ENCODE data around the gene MRPS23. TPM values are rescaled to one million over a fixed set of nuclear protein-coding genes. Genes with fewer than 3 reads are reported as not detected.
A peak's percentile ranks its signal among the peaks of the same experiment; 100 is the strongest.

MRPS23 gene
- total and polyA plus RNA-seq, 2 of the 13 experiments (the other 11 are each of a cell fraction or from before 2014, with no cell fraction given) = 63.2 to 181 TPM

DNA sequence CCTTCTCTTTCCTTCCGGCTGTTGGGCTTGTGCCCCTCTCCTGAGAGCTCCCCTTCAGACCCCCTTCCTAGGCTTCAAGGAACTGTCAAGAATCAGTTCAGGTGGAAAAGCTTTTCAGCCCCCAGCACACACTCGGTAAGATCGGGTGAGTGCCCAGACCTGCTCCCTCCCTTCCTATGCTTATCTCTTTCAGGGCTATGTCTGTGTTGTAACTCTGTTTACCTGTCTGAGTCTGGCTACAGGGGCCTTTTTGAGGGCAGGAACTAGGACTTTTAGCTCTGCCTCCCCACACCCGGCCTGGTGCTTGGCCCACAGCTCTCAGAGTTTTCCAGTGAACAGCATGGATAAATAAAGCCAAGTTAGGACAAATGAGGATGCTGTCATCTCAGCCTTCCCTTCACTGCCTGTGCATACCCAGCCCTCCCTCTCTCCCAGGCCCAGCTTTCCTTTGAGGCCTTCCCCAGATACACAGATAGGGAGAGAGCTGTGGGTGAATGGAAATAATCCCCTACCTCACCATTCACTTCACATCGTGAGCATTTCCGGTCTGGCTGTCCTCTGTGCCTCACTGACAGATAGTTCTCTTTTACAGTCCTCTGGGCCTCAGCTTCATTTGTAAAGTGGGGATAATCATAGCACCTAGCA, 5.7 kb upstream of the MRPS23 start (continued):
- TF ChIP-seq KDM5B (CRISPR knock-in tag; IDR thresholded peaks at IDR 0.05; ENCODE audit: borderline replicate concordance) (no peak), ZC3H4 (CRISPR knock-in tag; IDR thresholded peaks at IDR 0.05; ENCODE audit: borderline replicate concordance) (no peak), ZNF225 (CRISPR knock-in tag; IDR thresholded peaks at IDR 0.05) (no peak), RFXAP (CRISPR knock-in tag; IDR thresholded peaks at IDR 0.05; ENCODE audit: borderline replicate concordance) (0 out of 2 replicates have a peak, but pooled peaks have one; percentile 51), ZNF674 (CRISPR knock-in tag; IDR thresholded peaks at IDR 0.05; ENCODE audit: low read depth) (no peak), ZNF460 (CRISPR knock-in tag; IDR thresholded peaks at IDR 0.05; ENCODE audit: borderline replicate concordance) (peak; percentile 44; the same call in 1 of the 2 replicates), ARID5B (CRISPR knock-in tag; IDR thresholded peaks at IDR 0.05) (peak; percentile 90), ZNF83 (CRISPR knock-in tag; IDR thresholded peaks at IDR 0.05; ENCODE audit: borderline replicate concordance) (peak; percentile 68; the same call in 1 of the 2 replicates), THRA (CRISPR knock-in tag; IDR thresholded peaks at IDR 0.05; ENCODE audit: borderline replicate concordance) (peak; percentile 95), ZNF34 (CRISPR knock-in tag; IDR thresholded peaks at IDR 0.05; ENCODE audit: borderline replicate concordance) (no peak), MED8 (CRISPR knock-in tag; IDR thresholded peaks at IDR 0.05; ENCODE audit: insufficient replicate concordance) (no peak), ZBTB38 (CRISPR knock-in tag; IDR thresholded peaks at IDR 0.05) (peak; percentile 51; the same call in 1 of the 2 replicates), XBP1 (CRISPR knock-in tag; IDR thresholded peaks at IDR 0.05) (no peak), CBFB (CRISPR knock-in tag; IDR thresholded peaks at IDR 0.05) (peak; percentile 45; the same call in 1 of the 2 replicates), ARID2 (CRISPR knock-in tag; IDR thresholded peaks at IDR 0.05; ENCODE audit: borderline replicate concordance) (0 out of 2 replicates have a peak, but pooled peaks have one; percentile 33), ZNF550 (CRISPR knock-in tag; IDR thresholded peaks at IDR 0.05; ENCODE audit: borderline replicate concordance) (no peak), ZNF431 (CRISPR knock-in tag; IDR thresholded peaks at IDR 0.05; ENCODE audit: borderline replicate concordance, low read depth) (no peak; the same call in 1 of the 2 replicates), ZNF703 (CRISPR knock-in tag; IDR thresholded peaks at IDR 0.05; ENCODE audit: borderline replicate concordance) (no peak)
- TF ChIP-seq, protein P1, sequence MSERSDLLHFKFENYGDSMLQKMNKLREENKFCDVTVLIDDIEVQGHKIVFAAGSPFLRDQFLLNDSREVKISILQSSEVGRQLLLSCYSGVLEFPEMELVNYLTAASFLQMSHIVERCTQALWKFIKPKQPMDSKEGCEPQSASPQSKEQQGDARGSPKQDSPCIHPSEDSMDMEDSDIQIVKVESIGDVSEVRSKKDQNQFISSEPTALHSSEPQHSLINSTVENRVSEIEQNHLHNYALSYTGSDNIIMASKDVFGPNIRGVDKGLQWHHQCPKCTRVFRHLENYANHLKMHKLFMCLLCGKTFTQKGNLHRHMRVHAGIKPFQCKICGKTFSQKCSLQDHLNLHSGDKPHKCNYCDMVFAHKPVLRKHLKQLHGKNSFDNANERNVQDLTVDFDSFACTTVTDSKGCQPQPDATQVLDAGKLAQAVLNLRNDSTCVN (CRISPR knock-in tag; IDR thresholded peaks at IDR 0.05; ENCODE audit: borderline replicate concordance) = peak; percentile 64; the same call in 1 of the 2 replicates
- TF ChIP-seq, protein P2, sequence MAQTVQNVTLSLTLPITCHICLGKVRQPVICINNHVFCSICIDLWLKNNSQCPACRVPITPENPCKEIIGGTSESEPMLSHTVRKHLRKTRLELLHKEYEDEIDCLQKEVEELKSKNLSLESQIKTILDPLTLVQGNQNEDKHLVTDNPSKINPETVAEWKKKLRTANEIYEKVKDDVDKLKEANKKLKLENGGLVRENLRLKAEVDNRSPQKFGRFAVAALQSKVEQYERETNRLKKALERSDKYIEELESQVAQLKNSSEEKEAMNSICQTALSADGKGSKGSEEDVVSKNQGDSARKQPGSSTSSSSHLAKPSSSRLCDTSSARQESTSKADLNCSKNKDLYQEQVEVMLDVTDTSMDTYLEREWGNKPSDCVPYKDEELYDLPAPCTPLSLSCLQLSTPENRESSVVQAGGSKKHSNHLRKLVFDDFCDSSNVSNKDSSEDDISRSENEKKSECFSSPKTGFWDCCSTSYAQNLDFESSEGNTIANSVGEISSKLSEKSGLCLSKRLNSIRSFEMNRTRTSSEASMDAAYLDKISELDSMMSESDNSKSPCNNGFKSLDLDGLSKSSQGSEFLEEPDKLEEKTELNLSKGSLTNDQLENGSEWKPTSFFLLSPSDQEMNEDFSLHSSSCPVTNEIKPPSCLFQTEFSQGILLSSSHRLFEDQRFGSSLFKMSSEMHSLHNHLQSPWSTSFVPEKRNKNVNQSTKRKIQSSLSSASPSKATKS (CRISPR knock-in tag; IDR thresholded peaks at IDR 0.05) = peak; percentile 81

Measured in HepG2 (cell line).